ENCODE measurements around the gene KATNB1. TPM values are rescaled to one million over a fixed set of nuclear protein-coding genes. Genes with fewer than 3 reads are reported as not detected.

Gene KATNB1
- total and polyA plus RNA-seq, 2 experiments from 2014 or later, result 46.4 to 49.4 TPM

DNA sequence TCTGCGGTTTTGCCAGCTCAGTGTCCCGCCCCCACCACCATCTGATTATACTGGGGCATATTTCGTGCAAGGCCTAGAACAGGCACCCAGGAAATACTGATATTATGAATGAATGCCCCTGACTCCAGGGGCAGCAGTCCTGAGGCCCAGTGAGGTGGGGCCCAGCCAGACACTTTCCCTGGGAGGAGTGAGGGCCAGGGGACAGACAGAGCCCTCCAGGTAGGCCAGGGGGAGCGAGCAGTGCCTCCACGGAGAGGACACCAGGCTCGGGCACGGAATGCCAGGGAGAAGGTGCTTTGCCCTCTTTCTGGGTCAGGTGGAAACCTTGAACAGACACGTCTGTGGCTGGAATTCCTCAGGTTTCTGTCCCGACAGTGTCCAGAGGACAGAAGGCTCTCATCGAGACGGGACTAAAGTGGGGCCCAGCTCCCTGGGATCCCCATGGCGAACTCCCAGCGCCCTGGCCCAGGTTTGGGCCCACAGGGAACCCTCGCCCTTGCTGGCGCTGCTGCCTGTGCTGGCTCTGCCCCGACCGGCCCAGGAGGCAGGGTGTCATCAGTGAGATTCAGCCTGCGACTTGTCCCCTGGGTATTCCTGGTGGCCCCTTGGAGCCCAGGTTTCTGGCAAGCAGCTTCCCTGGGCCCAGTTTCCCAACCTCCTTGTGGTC, 4.3 kb downstream of the KATNB1 start:
- Histone ChIP-seq H3K4me3 (no peak overlapping the region), H3K4me1 (ENCODE audit: low read depth) (peaks cover 11% of the 10 kb centered on the region), H3K36me3 (no peaks in the 10 kb centered on the region), H3K27me3 (no peaks in the 10 kb centered on the region), H3K9me3 (ENCODE audit: low read depth) (no peaks in the 10 kb centered on the region), H3K27ac (no peak overlapping the region)
- no peak for DNase-seq (ENCODE audit: low read depth in 1 of 2, low spot score in 1 of 2)
- TF ChIP-seq, protein P1, sequence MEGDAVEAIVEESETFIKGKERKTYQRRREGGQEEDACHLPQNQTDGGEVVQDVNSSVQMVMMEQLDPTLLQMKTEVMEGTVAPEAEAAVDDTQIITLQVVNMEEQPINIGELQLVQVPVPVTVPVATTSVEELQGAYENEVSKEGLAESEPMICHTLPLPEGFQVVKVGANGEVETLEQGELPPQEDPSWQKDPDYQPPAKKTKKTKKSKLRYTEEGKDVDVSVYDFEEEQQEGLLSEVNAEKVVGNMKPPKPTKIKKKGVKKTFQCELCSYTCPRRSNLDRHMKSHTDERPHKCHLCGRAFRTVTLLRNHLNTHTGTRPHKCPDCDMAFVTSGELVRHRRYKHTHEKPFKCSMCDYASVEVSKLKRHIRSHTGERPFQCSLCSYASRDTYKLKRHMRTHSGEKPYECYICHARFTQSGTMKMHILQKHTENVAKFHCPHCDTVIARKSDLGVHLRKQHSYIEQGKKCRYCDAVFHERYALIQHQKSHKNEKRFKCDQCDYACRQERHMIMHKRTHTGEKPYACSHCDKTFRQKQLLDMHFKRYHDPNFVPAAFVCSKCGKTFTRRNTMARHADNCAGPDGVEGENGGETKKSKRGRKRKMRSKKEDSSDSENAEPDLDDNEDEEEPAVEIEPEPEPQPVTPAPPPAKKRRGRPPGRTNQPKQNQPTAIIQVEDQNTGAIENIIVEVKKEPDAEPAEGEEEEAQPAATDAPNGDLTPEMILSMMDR (IDR thresholded peaks at IDR 0.05; ENCODE audit: low read depth, low read length), result no peak

DNA sequence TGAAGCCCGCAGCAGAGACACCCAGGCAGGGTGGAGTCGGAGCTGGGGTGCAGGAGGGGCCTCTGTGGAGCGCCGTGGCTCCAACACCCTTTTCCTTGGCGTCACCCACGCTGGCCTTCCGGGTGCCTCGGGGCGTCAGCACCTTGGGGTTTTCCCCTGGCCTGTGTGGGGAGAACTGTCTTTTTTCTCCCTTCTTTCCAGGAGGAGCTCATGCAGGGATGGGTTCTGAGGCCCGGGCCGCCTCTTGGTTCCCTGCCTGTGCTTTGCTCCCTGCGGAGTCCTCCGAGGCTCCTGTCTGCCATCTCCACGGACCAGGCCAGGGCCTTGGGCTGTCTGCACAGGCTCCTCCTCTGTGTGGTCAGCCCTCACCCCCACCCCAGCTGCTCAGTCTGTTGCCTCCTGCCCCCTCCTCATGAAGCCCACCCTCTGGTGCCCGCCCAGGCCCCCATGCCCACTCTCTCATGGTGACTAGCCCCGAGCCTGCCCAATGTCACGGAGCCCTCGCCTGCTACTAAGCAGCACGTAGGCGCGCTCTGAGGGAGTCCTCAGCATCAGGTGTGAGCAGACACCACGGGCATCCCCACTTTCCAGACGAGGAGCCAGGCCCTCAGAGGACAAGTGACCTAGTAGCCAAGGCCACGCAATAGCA, 5.0 kb downstream of the KATNB1 start:
- DNase-seq (ENCODE audit: low read depth in 1 of 2, low spot score in 1 of 2), result no peak

DNA sequence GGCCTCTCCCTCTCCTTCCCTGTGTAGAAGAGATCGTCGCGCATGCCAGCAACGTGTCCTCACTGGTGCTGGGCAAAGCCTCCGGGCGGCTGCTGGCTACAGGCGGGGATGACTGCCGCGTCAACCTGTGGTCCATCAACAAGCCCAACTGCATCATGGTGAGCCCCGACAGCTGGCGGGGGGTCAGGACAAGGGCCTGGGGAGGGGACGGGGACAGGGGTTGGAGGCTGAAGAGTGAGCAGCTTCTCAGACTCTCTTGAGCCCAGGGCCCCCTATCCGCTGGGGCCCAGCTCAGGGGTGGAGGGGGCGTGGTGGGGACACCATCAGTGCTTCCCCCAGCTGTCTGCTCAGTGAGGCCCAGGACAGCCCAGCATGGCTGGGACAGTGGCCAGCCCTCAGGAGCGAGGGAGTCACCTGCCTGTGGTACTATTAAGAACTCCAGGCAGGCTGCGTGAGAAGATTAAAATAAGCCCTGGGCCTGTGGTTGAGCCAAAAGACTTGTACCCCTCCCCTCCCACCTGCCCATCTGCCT, 6.2 kb downstream of the KATNB1 start:
- DNase-seq (ENCODE audit: low read depth in 1 of 2, low spot score in 1 of 2), result no peak
- no peak overlapping the region for H3K4me3 ChIP-seq
- TF ChIP-seq, protein P1 (IDR thresholded peaks at IDR 0.05; ENCODE audit: low read depth, low read length), result no peak
- H3K4me1 ChIP-seq (ENCODE audit: low read depth), result peaks cover 7% of the 10 kb centered on the region
- H3K36me3 ChIP-seq, result no peaks in the 10 kb centered on the region
- H3K9me3 ChIP-seq (ENCODE audit: low read depth), result no peaks in the 10 kb centered on the region
- H3K27me3 ChIP-seq, result no peaks in the 10 kb centered on the region
- H3K27ac ChIP-seq, result no peak overlapping the region

More for the DNA sequence above, 5.0 kb downstream of the KATNB1 start:
- Histone ChIP-seq H3K27ac (no peak overlapping the region), H3K36me3 (no peaks in the 10 kb centered on the region), H3K4me3 (no peak overlapping the region), H3K4me1 (ENCODE audit: low read depth) (peaks cover 11% of the 10 kb centered on the region), H3K9me3 (ENCODE audit: low read depth) (no peaks in the 10 kb centered on the region), H3K27me3 (no peaks in the 10 kb centered on the region)
- TF ChIP-seq, protein P1 (IDR thresholded peaks at IDR 0.05; ENCODE audit: low read depth, low read length), result no peak

DNA sequence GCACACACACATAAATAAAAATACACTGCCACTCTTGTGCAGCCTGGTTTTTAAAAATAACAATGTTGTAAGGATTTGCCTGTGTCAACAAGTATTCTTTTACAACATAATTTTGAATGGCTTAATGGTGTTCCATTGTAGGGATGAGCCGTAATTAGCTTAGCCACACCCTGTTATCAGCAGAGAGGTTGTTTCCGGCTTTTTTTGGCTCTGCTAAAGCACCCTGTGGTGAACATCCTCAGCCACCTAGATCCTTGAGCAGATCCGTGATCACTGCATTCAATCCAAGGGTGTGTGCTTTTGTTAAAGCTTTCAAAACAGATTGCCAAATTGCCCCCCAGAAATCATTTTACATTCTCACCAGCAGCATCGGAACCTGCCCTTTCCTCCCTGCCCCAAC, 7.0 kb downstream of the KATNB1 start:
- Histone ChIP-seq H3K4me1 (ENCODE audit: low read depth) (peaks cover 5% of the 10 kb centered on the region), H3K27me3 (no peaks in the 10 kb centered on the region), H3K4me3 (no peak overlapping the region), H3K9me3 (ENCODE audit: low read depth) (no peaks in the 10 kb centered on the region), H3K36me3 (no peaks in the 10 kb centered on the region), H3K27ac (no peak overlapping the region)
- TF ChIP-seq, protein P1 (IDR thresholded peaks at IDR 0.05; ENCODE audit: low read depth, low read length), result no peak
- DNase-seq (ENCODE audit: low read depth in 1 of 2, low spot score in 1 of 2), result no peak

DNA sequence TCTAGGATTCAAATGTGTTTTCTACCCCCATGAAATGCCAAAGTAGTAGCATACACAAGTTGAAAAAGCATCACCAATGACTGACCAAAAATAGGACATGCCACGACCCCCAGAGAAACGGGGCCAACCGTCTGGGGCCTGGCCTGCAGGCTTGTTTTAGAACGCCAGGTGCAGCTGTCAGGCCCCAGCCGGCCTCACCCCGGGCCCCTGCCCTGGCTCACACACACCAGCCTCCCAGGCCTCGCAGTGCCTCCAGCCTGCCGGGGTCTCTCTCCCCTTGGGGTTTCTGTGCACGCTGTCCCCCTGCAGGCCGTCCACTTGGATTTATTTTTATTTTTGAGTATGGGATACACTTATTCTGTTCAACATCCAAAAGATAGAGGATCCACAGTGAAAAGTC, 7.9 kb downstream of the KATNB1 start:
- no peak for DNase-seq (ENCODE audit: low read depth in 1 of 2, low spot score in 1 of 2)

More for the DNA sequence above, 7.9 kb downstream of the KATNB1 start:
- Histone ChIP-seq H3K27me3 (no peaks in the 10 kb centered on the region), H3K27ac (peak overlapping the region; percentile 70), H3K4me3 (no peak overlapping the region), H3K4me1 (ENCODE audit: low read depth) (peaks cover 5% of the 10 kb centered on the region), H3K36me3 (no peaks in the 10 kb centered on the region), H3K9me3 (ENCODE audit: low read depth) (no peaks in the 10 kb centered on the region)
- TF ChIP-seq, protein P1 (IDR thresholded peaks at IDR 0.05; ENCODE audit: low read depth, low read length), result no peak
